Measurements from ENCODE around the gene IDE. TPM values are rescaled to one million over a fixed set of nuclear protein-coding genes. Genes with fewer than 3 reads are reported as not detected.

The IDE gene
- total RNA-seq: 10 to 100 TPM; 39.0 to 44.8 TPM

DNA sequence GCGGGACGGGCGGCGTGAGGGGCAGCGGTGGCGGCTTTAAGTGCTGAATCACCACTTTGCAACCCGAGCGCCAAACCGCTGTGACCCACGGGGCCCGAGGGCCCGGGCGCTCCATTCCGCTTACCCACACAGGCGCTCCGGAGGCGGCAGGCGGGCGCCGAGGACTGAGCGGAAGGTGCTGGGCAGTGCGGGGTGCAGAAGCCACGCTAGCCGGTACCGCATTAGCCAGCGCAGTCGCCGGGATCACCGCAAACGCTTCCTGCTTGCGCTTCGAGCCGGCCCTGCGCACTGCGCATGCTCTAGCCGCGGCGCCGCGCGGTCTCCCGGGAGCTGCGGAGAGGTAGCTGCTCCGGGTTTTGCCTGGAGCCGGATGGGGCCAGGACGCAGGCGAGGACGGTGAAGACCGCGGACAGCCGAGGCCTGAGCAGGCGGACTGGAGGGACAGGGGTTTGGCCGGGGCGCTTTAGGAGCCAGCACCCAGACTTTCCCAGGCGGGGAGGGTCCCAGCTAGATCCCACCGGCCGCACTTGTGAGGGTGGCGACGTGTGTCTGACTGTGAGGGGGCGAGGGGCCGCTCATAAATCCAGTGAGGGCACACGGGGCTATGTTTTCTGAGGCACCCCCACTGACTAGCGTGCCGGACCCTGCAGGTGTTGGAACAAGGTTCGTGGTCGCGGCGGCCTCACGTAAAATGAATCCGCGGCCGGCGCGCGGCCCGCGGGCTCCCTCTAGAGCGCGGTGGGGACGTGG is at the start of gene IDE:
Gene IDE (minus strand): TSS at position 296 of the 750 bp plus-strand sequence. CDS start 74 bp downstream, at position 222.
- TF ChIP-seq, protein P1, sequence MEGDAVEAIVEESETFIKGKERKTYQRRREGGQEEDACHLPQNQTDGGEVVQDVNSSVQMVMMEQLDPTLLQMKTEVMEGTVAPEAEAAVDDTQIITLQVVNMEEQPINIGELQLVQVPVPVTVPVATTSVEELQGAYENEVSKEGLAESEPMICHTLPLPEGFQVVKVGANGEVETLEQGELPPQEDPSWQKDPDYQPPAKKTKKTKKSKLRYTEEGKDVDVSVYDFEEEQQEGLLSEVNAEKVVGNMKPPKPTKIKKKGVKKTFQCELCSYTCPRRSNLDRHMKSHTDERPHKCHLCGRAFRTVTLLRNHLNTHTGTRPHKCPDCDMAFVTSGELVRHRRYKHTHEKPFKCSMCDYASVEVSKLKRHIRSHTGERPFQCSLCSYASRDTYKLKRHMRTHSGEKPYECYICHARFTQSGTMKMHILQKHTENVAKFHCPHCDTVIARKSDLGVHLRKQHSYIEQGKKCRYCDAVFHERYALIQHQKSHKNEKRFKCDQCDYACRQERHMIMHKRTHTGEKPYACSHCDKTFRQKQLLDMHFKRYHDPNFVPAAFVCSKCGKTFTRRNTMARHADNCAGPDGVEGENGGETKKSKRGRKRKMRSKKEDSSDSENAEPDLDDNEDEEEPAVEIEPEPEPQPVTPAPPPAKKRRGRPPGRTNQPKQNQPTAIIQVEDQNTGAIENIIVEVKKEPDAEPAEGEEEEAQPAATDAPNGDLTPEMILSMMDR (IDR thresholded peaks at IDR 0.05): peak; percentile 82
- peak; percentile 90 for DNase-seq
- Histone ChIP-seq H3K4me1 (no peaks in the 10 kb centered on the region), H3K36me3 (no peaks in the 10 kb centered on the region), H3K9me3 (no peaks in the 10 kb centered on the region), H3K27ac (peak within 1 kb of the TSS; percentile 90), H3K27me3 (no peaks in the 10 kb centered on the region), H3K9ac (ENCODE audit: low read depth in 2 of 2, low read length in 2 of 2) (peak within 1 kb of the TSS; percentile 92 to 93), H3K4me3 (peak within 1 kb of the TSS; percentile 93)
- intact Hi-C loops (cut with DNase I): loop anchor here (1.0 kb wide), 1 partner anchor 58 kb away; no protein-coding TSS in a partner anchor

DNA sequence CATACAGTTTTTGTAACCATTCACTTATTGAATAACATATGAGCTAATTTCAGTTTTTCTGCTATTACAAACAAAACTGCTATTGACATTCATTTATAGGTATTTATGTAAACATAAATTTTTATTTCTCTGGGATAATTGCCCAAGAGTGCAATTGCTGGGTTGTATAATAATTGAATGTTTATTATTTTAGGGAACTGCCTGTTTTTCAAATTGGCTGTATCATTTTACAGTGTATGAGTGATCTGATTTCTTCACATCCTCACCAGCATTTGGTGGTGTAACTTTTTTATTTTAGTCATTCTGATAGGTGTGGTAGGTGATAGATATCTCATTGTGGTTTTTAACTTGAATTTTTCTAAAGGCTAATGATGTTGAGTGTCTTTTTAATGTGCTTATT is 45.5 kb upstream of the IDE start:
- no peaks in the 10 kb centered on the region for H3K36me3 ChIP-seq
- intact Hi-C loops (cut with DNase I): no loop called here
- TF ChIP-seq, protein P1 (IDR thresholded peaks at IDR 0.05): no peak
- H3K9me3 ChIP-seq: no peaks in the 10 kb centered on the region
- DNase-seq: no peak
- no peak overlapping the region for H3K27ac ChIP-seq
- no peak overlapping the region for H3K4me3 ChIP-seq
- H3K4me1 ChIP-seq: no peaks in the 10 kb centered on the region
- H3K9ac ChIP-seq (ENCODE audit: low read depth in 2 of 2, low read length in 2 of 2): no peak overlapping the region
- H3K27me3 ChIP-seq: no peaks in the 10 kb centered on the region

DNA sequence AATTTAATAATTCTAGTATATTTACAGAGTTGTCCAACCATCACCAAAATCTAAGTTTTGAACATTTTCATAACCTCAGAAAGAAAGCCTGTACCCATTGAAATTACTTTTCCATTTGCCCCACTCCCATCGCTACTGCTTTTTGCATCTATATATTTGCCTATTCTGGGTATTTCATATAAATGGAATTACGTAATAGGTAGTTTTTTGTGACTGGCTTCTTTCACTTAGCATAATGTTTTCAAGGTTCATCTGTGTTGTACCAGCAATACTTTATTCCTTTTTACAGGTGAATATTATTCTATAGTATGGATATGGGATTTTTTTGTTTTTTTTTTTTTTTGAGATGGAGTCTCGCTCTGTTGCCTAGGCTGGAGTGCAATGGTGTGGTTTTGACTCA is 41.6 kb upstream of the IDE start:
- intact Hi-C loops (cut with DNase I): no loop called here
- TF ChIP-seq, protein P1 (IDR thresholded peaks at IDR 0.05): no peak
- no peak overlapping the region for H3K4me3 ChIP-seq

DNA sequence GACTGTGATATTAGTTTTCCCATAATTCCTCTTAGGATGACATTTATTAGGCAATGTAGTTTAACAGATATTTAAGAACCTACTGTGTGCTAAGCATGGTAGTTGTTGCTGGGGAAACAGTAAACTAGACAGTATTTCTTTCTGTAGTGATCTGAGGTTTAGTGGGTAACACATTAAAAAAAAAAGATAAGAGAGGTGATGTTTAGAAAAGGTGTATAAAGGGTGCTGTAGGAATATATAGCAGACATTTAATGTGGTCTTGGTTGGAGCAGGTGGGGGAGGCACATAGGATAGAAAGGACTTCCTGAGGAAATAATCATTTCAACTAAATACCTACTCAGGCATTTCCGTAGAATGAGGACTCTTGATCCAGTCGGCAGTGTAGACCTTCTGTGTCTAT is 30.9 kb upstream of the IDE start:
- H3K4me3 ChIP-seq: no peak overlapping the region
- H3K27me3 ChIP-seq: no peaks in the 10 kb centered on the region
- H3K36me3 ChIP-seq: no peaks in the 10 kb centered on the region
- intact Hi-C loops (cut with DNase I): no loop called here
- H3K27ac ChIP-seq: no peak overlapping the region
- H3K4me1 ChIP-seq: no peaks in the 10 kb centered on the region
- DNase-seq: no peak
- H3K9me3 ChIP-seq: no peaks in the 10 kb centered on the region
- H3K9ac ChIP-seq (ENCODE audit: low read depth in 2 of 2, low read length in 2 of 2): no peak overlapping the region
- TF ChIP-seq, protein P1 (IDR thresholded peaks at IDR 0.05): no peak

More for the DNA sequence above, 41.6 kb upstream of the IDE start:
- Histone ChIP-seq H3K9ac (ENCODE audit: low read depth in 2 of 2, low read length in 2 of 2) (no peak overlapping the region), H3K27ac (no peak overlapping the region), H3K4me1 (no peaks in the 10 kb centered on the region), H3K27me3 (no peaks in the 10 kb centered on the region), H3K36me3 (no peaks in the 10 kb centered on the region), H3K9me3 (no peaks in the 10 kb centered on the region)
- DNase-seq: no peak

DNA sequence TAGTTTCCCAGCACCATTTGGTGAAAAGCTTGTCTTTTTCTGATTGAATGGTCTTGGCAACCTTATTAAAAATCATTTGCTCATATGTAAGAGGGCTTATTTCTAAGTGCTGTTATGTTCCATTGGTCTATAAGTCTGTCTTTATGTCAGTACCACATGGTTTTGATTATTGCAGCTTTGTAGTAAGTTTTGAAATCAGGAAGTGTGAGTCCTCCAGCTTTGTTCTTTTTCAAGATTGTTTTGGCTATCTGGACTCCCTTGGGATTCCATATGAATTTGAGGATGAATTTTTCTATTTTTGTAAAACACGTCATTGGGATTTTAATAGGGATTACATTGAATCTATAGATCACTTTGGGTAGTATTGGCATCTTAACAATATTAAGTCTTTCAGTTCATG is 24.4 kb upstream of the IDE start:
- H3K27ac ChIP-seq: no peak overlapping the region
- H3K4me1 ChIP-seq: no peaks in the 10 kb centered on the region
- intact Hi-C loops (cut with DNase I): no loop called here
- H3K9me3 ChIP-seq: no peaks in the 10 kb centered on the region
- no peak overlapping the region for H3K4me3 ChIP-seq
- TF ChIP-seq, protein P1 (IDR thresholded peaks at IDR 0.05): no peak
- H3K36me3 ChIP-seq: no peaks in the 10 kb centered on the region
- no peak overlapping the region for H3K9ac ChIP-seq (ENCODE audit: low read depth in 2 of 2, low read length in 2 of 2)
- no peaks in the 10 kb centered on the region for H3K27me3 ChIP-seq
- no peak for DNase-seq

All from colonic mucosa (tissue), 4 donors.